ENCODE results near the gene KCNMA1. TPM values are rescaled to one million over a fixed set of nuclear protein-coding genes. Genes with fewer than 3 reads are reported as not detected.
"Not testable (repeated sequence)": the region's sequence is repeated elsewhere in the genome, so short reads cannot be mapped to it uniquely, and the experiment has no call there.

The KCNMA1 gene
- total RNA-seq, 3 donors from 2014 or later: 13.6 to 37.8 (median 15.1) TPM

DNA sequence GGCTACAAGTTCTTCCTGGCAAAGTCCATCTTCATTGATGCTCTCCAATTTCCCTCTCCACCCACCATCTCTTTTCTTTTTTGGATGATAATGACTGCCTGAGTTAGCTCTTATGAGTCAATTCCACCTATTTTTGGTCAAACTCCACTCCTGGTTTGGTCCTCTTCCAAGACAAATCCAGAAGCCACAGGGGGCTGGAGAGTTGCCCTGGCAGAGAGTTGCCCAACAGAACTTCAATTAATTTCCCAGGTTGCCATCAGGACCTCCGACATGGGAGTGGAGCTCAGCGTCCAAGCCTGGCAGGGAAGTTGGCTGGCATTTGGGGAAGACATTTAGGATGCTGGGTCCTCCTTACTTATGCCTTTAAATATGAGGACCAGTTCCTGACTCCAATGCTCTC, 29.2 kb upstream of the KCNMA1 start:
- Histone ChIP-seq H3K9me3 (no peaks in the 10 kb centered on the region), H3K27me3 (no peaks in the 10 kb centered on the region), H3K4me1 (no peaks in the 10 kb centered on the region), H3K36me3 (no peaks in the 10 kb centered on the region), H3K27ac (no peak overlapping the region), H3K4me3 (no peak overlapping the region)
- intact Hi-C loops (cut with DNase I; ENCODE audit: low total_unique reads): no loop called here
- DNase-seq (ENCODE audit: low spot score in 2 of 2): no peak
- TF ChIP-seq, protein P1, sequence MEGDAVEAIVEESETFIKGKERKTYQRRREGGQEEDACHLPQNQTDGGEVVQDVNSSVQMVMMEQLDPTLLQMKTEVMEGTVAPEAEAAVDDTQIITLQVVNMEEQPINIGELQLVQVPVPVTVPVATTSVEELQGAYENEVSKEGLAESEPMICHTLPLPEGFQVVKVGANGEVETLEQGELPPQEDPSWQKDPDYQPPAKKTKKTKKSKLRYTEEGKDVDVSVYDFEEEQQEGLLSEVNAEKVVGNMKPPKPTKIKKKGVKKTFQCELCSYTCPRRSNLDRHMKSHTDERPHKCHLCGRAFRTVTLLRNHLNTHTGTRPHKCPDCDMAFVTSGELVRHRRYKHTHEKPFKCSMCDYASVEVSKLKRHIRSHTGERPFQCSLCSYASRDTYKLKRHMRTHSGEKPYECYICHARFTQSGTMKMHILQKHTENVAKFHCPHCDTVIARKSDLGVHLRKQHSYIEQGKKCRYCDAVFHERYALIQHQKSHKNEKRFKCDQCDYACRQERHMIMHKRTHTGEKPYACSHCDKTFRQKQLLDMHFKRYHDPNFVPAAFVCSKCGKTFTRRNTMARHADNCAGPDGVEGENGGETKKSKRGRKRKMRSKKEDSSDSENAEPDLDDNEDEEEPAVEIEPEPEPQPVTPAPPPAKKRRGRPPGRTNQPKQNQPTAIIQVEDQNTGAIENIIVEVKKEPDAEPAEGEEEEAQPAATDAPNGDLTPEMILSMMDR (IDR thresholded peaks at IDR 0.05): no peak
- TF ChIP-seq POLR2A (IDR thresholded peaks at IDR 0.05) (no peak), POLR2AphosphoS5 (IDR thresholded peaks at IDR 0.05) (no peak)

- no peak for DNase-seq (ENCODE audit: low spot score in 2 of 2)
- H3K4me1 ChIP-seq: no peaks in the 10 kb centered on the region
- intact Hi-C loops (cut with DNase I; ENCODE audit: low total_unique reads): no loop called here
- no peaks in the 10 kb centered on the region for H3K9me3 ChIP-seq
- no peak overlapping the region for H3K4me3 ChIP-seq
- H3K27ac ChIP-seq: no peak overlapping the region
- TF ChIP-seq POLR2A (IDR thresholded peaks at IDR 0.05): no peak
- no peak for TF ChIP-seq POLR2AphosphoS5 (IDR thresholded peaks at IDR 0.05)
- TF ChIP-seq, protein P1 (IDR thresholded peaks at IDR 0.05): no peak
- no peaks in the 10 kb centered on the region for H3K36me3 ChIP-seq
- H3K27me3 ChIP-seq: no peaks in the 10 kb centered on the region
Measured at GRCh38 chr10:77664696-77665095, 27.1 kb upstream of the KCNMA1 start.

- TF ChIP-seq POLR2AphosphoS5 (IDR thresholded peaks at IDR 0.05) (no peak), POLR2A (IDR thresholded peaks at IDR 0.05) (no peak)
- TF ChIP-seq, protein P1 (IDR thresholded peaks at IDR 0.05): no peak
- no peak overlapping the region for H3K4me3 ChIP-seq
- DNase-seq (ENCODE audit: low spot score in 2 of 2): no peak
- no peaks in the 10 kb centered on the region for H3K4me1 ChIP-seq
- H3K36me3 ChIP-seq: no peaks in the 10 kb centered on the region
- no peak overlapping the region for H3K27ac ChIP-seq
- H3K9me3 ChIP-seq: no peaks in the 10 kb centered on the region
- intact Hi-C loops (cut with DNase I; ENCODE audit: low total_unique reads): no loop called here
- H3K27me3 ChIP-seq: no peaks in the 10 kb centered on the region
Measured at GRCh38 chr10:77664008-77664407, 26.4 kb upstream of the KCNMA1 start.

DNA sequence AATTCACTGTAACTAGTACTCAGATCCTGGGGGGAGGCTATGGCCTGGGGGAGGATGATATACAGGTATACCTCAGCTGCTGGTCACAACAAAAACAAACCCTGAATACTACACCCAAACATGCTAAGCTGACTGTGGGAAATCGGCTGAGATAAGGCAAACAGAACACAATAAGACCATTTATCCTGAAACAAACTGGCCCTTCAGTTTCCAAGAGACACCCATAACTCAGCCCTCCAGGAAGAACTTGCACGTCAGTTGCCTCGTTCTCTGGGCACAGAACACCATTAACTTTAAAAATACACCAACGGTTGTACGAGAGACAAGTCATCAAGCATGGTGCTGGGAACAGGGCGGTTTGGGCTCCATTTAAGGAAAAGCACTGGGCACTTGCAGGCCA, 24.1 kb upstream of the KCNMA1 start:
- H3K27ac ChIP-seq: no peak overlapping the region
- intact Hi-C loops (cut with DNase I; ENCODE audit: low total_unique reads): no loop called here
- TF ChIP-seq POLR2A (IDR thresholded peaks at IDR 0.05) (no peak), POLR2AphosphoS5 (IDR thresholded peaks at IDR 0.05) (no peak)
- TF ChIP-seq, protein P1 (IDR thresholded peaks at IDR 0.05): no peak
- H3K9me3 ChIP-seq: peaks cover 0 to 4% of the 10 kb centered on the region in 2 donors
- no peak for DNase-seq (ENCODE audit: low spot score in 2 of 2)
- no peaks in the 10 kb centered on the region for H3K4me1 ChIP-seq
- H3K4me3 ChIP-seq: no peak overlapping the region
- no peaks in the 10 kb centered on the region for H3K36me3 ChIP-seq
- H3K27me3 ChIP-seq: no peaks in the 10 kb centered on the region

DNA sequence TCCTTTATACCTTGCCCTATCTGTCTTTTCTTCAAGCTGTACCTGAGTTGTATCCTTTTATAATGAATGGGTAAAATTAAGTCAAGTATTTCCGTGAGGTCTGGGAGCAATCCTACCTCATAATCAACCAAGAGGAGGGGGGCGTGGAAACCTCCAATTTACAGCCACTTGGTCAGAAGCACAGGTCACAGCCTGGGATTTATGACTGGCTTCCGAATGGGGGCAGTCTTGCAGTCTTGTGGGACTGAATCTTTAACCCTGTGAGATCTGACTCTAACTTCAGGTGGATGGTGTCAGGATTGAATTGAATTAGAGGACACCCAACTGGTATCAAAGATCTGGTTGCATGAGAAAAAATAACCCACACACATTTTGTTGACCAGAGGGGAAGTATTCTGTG, 23.5 kb upstream of the KCNMA1 start:
- intact Hi-C loops (cut with DNase I; ENCODE audit: low total_unique reads): no loop called here
- Histone ChIP-seq H3K4me1 (no peaks in the 10 kb centered on the region), H3K4me3 (no peak overlapping the region), H3K9me3 (peaks cover 0 to 4% of the 10 kb centered on the region in 2 donors), H3K27ac (no peak overlapping the region), H3K27me3 (no peaks in the 10 kb centered on the region), H3K36me3 (no peaks in the 10 kb centered on the region)
- TF ChIP-seq POLR2A (IDR thresholded peaks at IDR 0.05) (no peak), POLR2AphosphoS5 (IDR thresholded peaks at IDR 0.05) (no peak)
- TF ChIP-seq, protein P1 (IDR thresholded peaks at IDR 0.05): no peak
- no peak for DNase-seq (ENCODE audit: low spot score in 2 of 2)

GRCh38 chr10:77659046-77659670, 21.6 kb upstream of the KCNMA1 start:
- H3K27me3 ChIP-seq; H3K27ac ChIP-seq; intact Hi-C loops (cut with DNase I; ENCODE audit: low total_unique reads); H3K9me3 ChIP-seq; DNase-seq (ENCODE audit: low spot score in 2 of 2); H3K4me3 ChIP-seq; H3K4me1 ChIP-seq; H3K36me3 ChIP-seq: not testable (repeated sequence)
